ENCODE data around the gene ZNF146. TPM values are rescaled to one million over a fixed set of nuclear protein-coding genes. Genes with fewer than 3 reads are reported as not detected.

ZNF146 gene
- total and polyA plus RNA-seq, 2 of the 8 experiments (the other 6 are each of a cell fraction or from before 2014, with no cell fraction given), result 27.0 to 161 TPM

DNA sequence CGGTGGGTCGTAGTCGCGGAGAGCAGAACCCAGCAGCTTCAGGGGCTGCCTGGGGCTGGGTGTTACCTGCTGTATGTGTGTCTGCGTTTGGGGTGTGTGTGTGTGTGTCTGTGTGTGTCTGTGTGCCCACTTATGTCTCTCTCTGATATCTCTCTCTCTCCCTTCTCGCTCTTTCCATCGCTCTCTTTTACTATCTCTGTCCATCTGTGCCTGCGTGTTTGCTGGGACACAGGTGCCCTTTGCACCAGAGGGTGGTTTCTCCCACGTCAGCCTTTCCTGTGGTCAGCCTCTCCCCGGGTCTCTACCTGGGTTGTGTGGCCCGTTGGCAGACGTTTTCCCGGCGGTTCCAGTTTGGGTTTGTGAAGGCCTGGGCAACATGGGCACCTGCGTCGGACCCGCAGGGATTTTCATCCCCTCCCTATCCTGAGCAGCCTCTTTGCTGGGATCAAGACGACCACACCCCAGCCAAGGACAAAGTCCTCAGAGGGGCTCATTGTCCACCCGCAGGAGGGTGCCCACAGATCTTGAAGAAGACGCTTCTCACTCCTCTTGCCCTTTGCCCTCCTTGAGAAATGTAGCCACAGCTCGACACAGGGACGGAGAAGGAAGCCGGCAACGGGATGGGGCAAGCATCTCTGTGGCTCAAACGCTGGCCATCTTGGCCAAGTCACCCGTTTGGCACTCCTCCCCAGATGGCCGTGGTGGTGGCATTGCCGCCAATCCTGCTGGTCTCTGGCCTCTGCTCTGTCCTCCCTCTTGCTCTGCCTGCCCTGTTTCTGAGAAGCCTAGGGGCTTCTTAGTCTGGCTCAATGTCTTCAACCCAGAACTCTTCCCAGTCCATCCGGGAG lies 43.3 kb downstream of the ZNF146 start:
- Histone ChIP-seq H2AFZ (ENCODE audit: low read length) (no peak overlapping the region), H3K23me2 (ENCODE audit: low read depth, low read length) (no peaks in the 10 kb centered on the region), H2BK5ac (ENCODE audit: low read depth, low read length) (no peak overlapping the region), H3K36me3 (ENCODE audit: control insufficient read depth in 2 of 4, insufficient read depth in 4 of 4, low read length in 3 of 4) (peaks cover 0 to 2% (median 0%) of the 10 kb centered on the region in 4 experiments; a peak in 1 of 8 replicates), H3K79me1 (ENCODE audit: low read depth, low read length) (no peaks in the 10 kb centered on the region), H3K9ac (replicated peaks in 1 of 4; ENCODE audit: extremely low read depth in 1 of 4, low read depth in 3 of 4, low read length in 3 of 4) (no peak overlapping the region), H3K56ac (replicated peaks; ENCODE audit: insufficient read length, low read depth, low read length) (no peak overlapping the region), H2BK120ac (replicated peaks; ENCODE audit: low read depth, low read length) (no peak overlapping the region), H3K4me1 (replicated peaks in 1 of 4; ENCODE audit: control insufficient read depth in 3 of 4, insufficient read depth in 4 of 4, low read length in 3 of 4) (no peaks in the 10 kb centered on the region; a peak in 1 of 7 replicates), H3K79me2 (ENCODE audit: control insufficient read depth in 1 of 2, insufficient read depth in 2 of 2, low read length in 2 of 2) (no peaks in the 10 kb centered on the region), H3K4ac (replicated peaks; ENCODE audit: insufficient read length, low read depth, low read length) (no peak overlapping the region), H2BK15ac (ENCODE audit: low read length) (no peak overlapping the region), H3K4me2 (ENCODE audit: insufficient read depth in 1 of 2, low read depth in 2 of 2, low read length in 2 of 2) (peak overlapping the region in 1 of 2 experiments; percentile 43; a peak in 1 of 4 replicates), H4K8ac (ENCODE audit: extremely low read depth, insufficient read depth, low read length) (no peak overlapping the region), H3K23ac (ENCODE audit: insufficient read length) (no peak overlapping the region), H2AK5ac (ENCODE audit: low read depth, low read length) (no peak overlapping the region), H3K4me3 (ENCODE audit: extremely low read depth in 1 of 4, insufficient read depth in 2 of 4, low read depth in 3 of 4, low read length in 4 of 4) (peak overlapping the region in 1 of 4 experiments; percentile 34; a peak in 1 of 8 replicates), H4K20me1 (replicated peaks in 1 of 2; ENCODE audit: control insufficient read depth in 1 of 2, insufficient read depth in 2 of 2, low read length in 2 of 2) (no peaks in the 10 kb centered on the region), H3K27ac (ENCODE audit: low read depth, low read length) (no peak overlapping the region), H3K18ac (ENCODE audit: extremely low read depth, low read length) (no peak overlapping the region), H2BK12ac (ENCODE audit: low read depth, low read length) (no peak overlapping the region), H4K5ac (ENCODE audit: insufficient read length, low read depth, low read length) (no peak overlapping the region), H3K14ac (ENCODE audit: insufficient read length) (no peak overlapping the region), H3K9me3 (ENCODE audit: insufficient read depth in 2 of 2, low read depth in 1 of 2, low read length in 1 of 2) (peaks cover 6 to 51% of the 10 kb centered on the region in 2 experiments), H4K91ac (replicated peaks; ENCODE audit: insufficient read length, low read length) (no peak overlapping the region), H2BK20ac (ENCODE audit: low read length) (no peak overlapping the region), H3K27me3 (replicated peaks in 1 of 4; ENCODE audit: control insufficient read depth in 3 of 4, extremely low read depth in 1 of 4, insufficient read depth in 3 of 4, low read length in 3 of 4) (no peaks in the 10 kb centered on the region)
- ChIA-PET CTCF (ENCODE audit: partially characterized antibody) (no interaction called here), POLR2A (ENCODE audit: partially characterized antibody) (no interaction called here)
- no peak for FAIRE-seq
- TF ChIP-seq HDAC6 (IDR thresholded peaks at IDR 0.05; ENCODE audit: low read depth, low read length) (no peak), TCF12 (IDR thresholded peaks at IDR 0.05; ENCODE audit: low read depth, low read length) (no peak), RXRA (IDR thresholded peaks at IDR 0.05; ENCODE audit: insufficient read depth, low read depth, low read length) (no peak), CHD2 (IDR thresholded peaks at IDR 0.05; ENCODE audit: low read length) (no peak), SP1 (IDR thresholded peaks at IDR 0.05; ENCODE audit: low read depth, low read length) (no peak), TAF1 (IDR thresholded peaks at IDR 0.05; ENCODE audit: low read depth, low read length) (no peak), CHD1 (IDR thresholded peaks at IDR 0.05; ENCODE audit: low read depth, low read length) (no peak), NRF1 (IDR thresholded peaks at IDR 0.05; ENCODE audit: low read depth, low read length) (no peak), TAF7 (optimal IDR thresholded peaks at IDR 0.05; ENCODE audit: borderline replicate concordance, low read depth, low read length) (no peak), MAFK (IDR thresholded peaks at IDR 0.05; ENCODE audit: low read depth, low read length) (no peak), SUZ12 (IDR thresholded peaks at IDR 0.05; ENCODE audit: low read length) (no peak), GABPA (IDR thresholded peaks at IDR 0.05; ENCODE audit: borderline replicate concordance, insufficient read depth, low read length) (no peak)
- WGBS, 2 experiments (ENCODE audit: extremely low coverage in 1 of 2, insufficient coverage in 1 of 2, insufficient read length in 1 of 2, insufficient replicate concordance in 2 of 2, low coverage in 1 of 2, low lambda C conversion rate in 2 of 2, missing lambda C conversion rate in 1 of 2), result 90% methylated on average over 28 of the region's 29 CpGs; no CpG with 5 or more reads in 1 of the 2 experiments
- DNase-seq (ENCODE audit: low read depth in 1 of 2, low spot score in 2 of 2), result no peak
